Measurements from ENCODE around the gene CDV3.
A peak's percentile ranks its signal among the peaks of the same experiment; 100 is the strongest.
"Not testable (repeated sequence)": the region's sequence is repeated elsewhere in the genome, so short reads cannot be mapped to it uniquely, and the experiment has no call there.

The CDV3 gene

GRCh38 chr3:133537131-133537530, 36.4 kb upstream of the CDV3 start:
- H3K14ac ChIP-seq (ENCODE audit: low read length); H3K18ac ChIP-seq (ENCODE audit: low read length); H3K79me1 ChIP-seq (ENCODE audit: low read length); H3K9me3 ChIP-seq (ENCODE audit: insufficient read depth, low read depth, low read length); H3K27me3 ChIP-seq (ENCODE audit: insufficient read depth, low read length); H3K23ac ChIP-seq (ENCODE audit: low read length); H2AK5ac ChIP-seq (ENCODE audit: low read length); H3K27ac ChIP-seq (ENCODE audit: low read depth, low read length); H3K36me3 ChIP-seq (ENCODE audit: control insufficient read depth in 1 of 2, insufficient read depth in 2 of 2, low read length in 2 of 2); H3K4me1 ChIP-seq (ENCODE audit: control insufficient read depth in 1 of 2, insufficient read depth in 2 of 2, low read length in 2 of 2); H3K4me2 ChIP-seq (ENCODE audit: low read length); H3K79me2 ChIP-seq (ENCODE audit: control insufficient read depth, insufficient read depth, low read length, poor library complexity); H2BK5ac ChIP-seq (ENCODE audit: low read depth, low read length, poor library complexity); H4K8ac ChIP-seq (ENCODE audit: low read depth, low read length); DNase-seq; H2BK120ac ChIP-seq (ENCODE audit: insufficient read depth, low read length, poor library complexity); H3K4me3 ChIP-seq (ENCODE audit: low read depth, low read length); H4K12ac ChIP-seq (ENCODE audit: low read depth, low read length); H3K9ac ChIP-seq (ENCODE audit: low read length); H4K91ac ChIP-seq (ENCODE audit: low read depth, low read length); H3K4ac ChIP-seq (ENCODE audit: low read depth, low read length); H2BK12ac ChIP-seq (ENCODE audit: low read length); H2AFZ ChIP-seq (ENCODE audit: insufficient read depth, low read length, poor library complexity): not testable (repeated sequence)
- WGBS (ENCODE audit: extremely low coverage, insufficient coverage, insufficient read length) = no CpG with 5 or more reads among the region's 11 CpGs

DNA sequence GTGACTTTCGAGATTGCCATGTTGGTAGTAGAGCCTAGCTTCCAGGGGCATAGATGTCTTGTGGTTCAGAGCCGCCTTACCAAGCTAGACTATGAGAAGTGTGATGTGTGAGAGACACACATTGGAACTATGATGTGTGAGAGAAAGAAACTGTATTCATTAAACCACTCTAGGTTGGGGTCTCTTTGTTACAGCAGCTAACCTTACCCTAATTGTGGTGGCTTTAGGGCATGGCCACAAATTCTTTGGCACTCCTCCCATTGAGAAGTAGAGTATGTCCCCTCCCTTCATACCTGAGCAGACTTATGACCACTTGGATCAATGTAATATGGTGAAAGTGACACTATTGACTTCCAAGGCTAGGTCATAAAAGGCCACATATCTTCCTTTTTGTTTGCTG, 35.3 kb upstream of the CDV3 start:
- no peaks in the 10 kb centered on the region for H3K27me3 ChIP-seq (ENCODE audit: insufficient read depth, low read length)
- H3K4me3 ChIP-seq (ENCODE audit: low read depth, low read length) = no peak overlapping the region
- H2BK120ac ChIP-seq (ENCODE audit: insufficient read depth, low read length, poor library complexity) = no peak overlapping the region
- H2BK12ac ChIP-seq (ENCODE audit: low read length) = no peak overlapping the region
- no peak overlapping the region for H4K12ac ChIP-seq (ENCODE audit: low read depth, low read length)
- H4K91ac ChIP-seq (ENCODE audit: low read depth, low read length) = no peak overlapping the region
- H3K14ac ChIP-seq (ENCODE audit: low read length) = no peak overlapping the region
- no peak overlapping the region for H3K27ac ChIP-seq (ENCODE audit: low read depth, low read length)
- no peak overlapping the region for H2AK5ac ChIP-seq (ENCODE audit: low read length)
- DNase-seq = no peak
- H3K23ac ChIP-seq (ENCODE audit: low read length) = no peak overlapping the region
- no peak overlapping the region for H3K4ac ChIP-seq (ENCODE audit: low read depth, low read length)
- H3K79me1 ChIP-seq (ENCODE audit: low read length) = no peaks in the 10 kb centered on the region
- H3K4me2 ChIP-seq (ENCODE audit: low read length) = no peak overlapping the region
- H2BK5ac ChIP-seq (ENCODE audit: low read depth, low read length, poor library complexity) = no peak overlapping the region
- no CpG with 5 or more reads among the region's 2 CpGs for WGBS (ENCODE audit: extremely low coverage, insufficient coverage, insufficient read length)
- no peak overlapping the region for H4K8ac ChIP-seq (ENCODE audit: low read depth, low read length)
- no peaks in the 10 kb centered on the region for H3K9me3 ChIP-seq (ENCODE audit: insufficient read depth, low read depth, low read length)
- H2AFZ ChIP-seq (ENCODE audit: insufficient read depth, low read length, poor library complexity) = no peak overlapping the region
- H3K4me1 ChIP-seq (ENCODE audit: control insufficient read depth in 1 of 2, insufficient read depth in 2 of 2, low read length in 2 of 2) = peaks cover 0 to 2% of the 10 kb centered on the region in 2 experiments
- no peaks in the 10 kb centered on the region for H3K36me3 ChIP-seq (ENCODE audit: control insufficient read depth in 1 of 2, insufficient read depth in 2 of 2, low read length in 2 of 2)
- H3K79me2 ChIP-seq (ENCODE audit: control insufficient read depth, insufficient read depth, low read length, poor library complexity) = no peaks in the 10 kb centered on the region
- H3K18ac ChIP-seq (ENCODE audit: low read length) = no peak overlapping the region
- H3K9ac ChIP-seq (ENCODE audit: low read length) = no peak overlapping the region

GRCh38 chr3:133540896-133541674, 32.4 kb upstream of the CDV3 start:
- Histone ChIP-seq H4K91ac (ENCODE audit: low read depth, low read length) (no peak overlapping the region), H4K8ac (ENCODE audit: low read depth, low read length) (no peak overlapping the region), H3K4me3 (ENCODE audit: low read depth, low read length) (no peak overlapping the region), H3K18ac (ENCODE audit: low read length) (no peak overlapping the region), H3K9ac (ENCODE audit: low read length) (no peak overlapping the region), H3K36me3 (ENCODE audit: control insufficient read depth in 1 of 2, insufficient read depth in 2 of 2, low read length in 2 of 2) (no peaks in the 10 kb centered on the region), H3K23ac (ENCODE audit: low read length) (no peak overlapping the region), H2BK120ac (ENCODE audit: insufficient read depth, low read length, poor library complexity) (no peak overlapping the region), H2AK5ac (ENCODE audit: low read length) (no peak overlapping the region), H3K79me1 (ENCODE audit: low read length) (no peaks in the 10 kb centered on the region), H3K9me3 (ENCODE audit: insufficient read depth, low read depth, low read length) (no peaks in the 10 kb centered on the region), H3K4me1 (ENCODE audit: control insufficient read depth in 1 of 2, insufficient read depth in 2 of 2, low read length in 2 of 2) (no peaks in the 10 kb centered on the region), H2BK12ac (ENCODE audit: low read length) (no peak overlapping the region), H4K12ac (ENCODE audit: low read depth, low read length) (no peak overlapping the region), H3K14ac (ENCODE audit: low read length) (no peak overlapping the region), H3K4me2 (ENCODE audit: low read length) (no peak overlapping the region), H3K4ac (ENCODE audit: low read depth, low read length) (no peak overlapping the region), H2AFZ (ENCODE audit: insufficient read depth, low read length, poor library complexity) (no peak overlapping the region), H2BK5ac (ENCODE audit: low read depth, low read length, poor library complexity) (no peak overlapping the region), H3K27ac (ENCODE audit: low read depth, low read length) (no peak overlapping the region), H3K27me3 (ENCODE audit: insufficient read depth, low read length) (no peaks in the 10 kb centered on the region), H3K79me2 (ENCODE audit: control insufficient read depth, insufficient read depth, low read length, poor library complexity) (no peaks in the 10 kb centered on the region)
- peak in 1 of 2 donors; percentile 16 for DNase-seq
- WGBS (ENCODE audit: extremely low coverage, insufficient coverage, insufficient read length) = no CpG with 5 or more reads among the region's 2 CpGs

- Histone ChIP-seq H2BK12ac (ENCODE audit: low read length) (no peak overlapping the region), H2BK5ac (ENCODE audit: low read depth, low read length, poor library complexity) (no peak overlapping the region), H2AK5ac (ENCODE audit: low read length) (no peak overlapping the region), H3K9ac (ENCODE audit: low read length) (no peak overlapping the region), H3K4me3 (ENCODE audit: low read depth, low read length) (no peak overlapping the region), H3K27me3 (ENCODE audit: insufficient read depth, low read length) (no peaks in the 10 kb centered on the region), H4K91ac (ENCODE audit: low read depth, low read length) (no peak overlapping the region), H3K36me3 (ENCODE audit: control insufficient read depth in 1 of 2, insufficient read depth in 2 of 2, low read length in 2 of 2) (no peaks in the 10 kb centered on the region), H4K12ac (ENCODE audit: low read depth, low read length) (no peak overlapping the region), H3K4me2 (ENCODE audit: low read length) (no peak overlapping the region), H3K23ac (ENCODE audit: low read length) (no peak overlapping the region), H3K9me3 (ENCODE audit: insufficient read depth, low read depth, low read length) (no peaks in the 10 kb centered on the region), H3K18ac (ENCODE audit: low read length) (no peak overlapping the region), H3K79me2 (ENCODE audit: control insufficient read depth, insufficient read depth, low read length, poor library complexity) (no peaks in the 10 kb centered on the region), H3K79me1 (ENCODE audit: low read length) (peaks cover 6% of the 10 kb centered on the region), H2AFZ (ENCODE audit: insufficient read depth, low read length, poor library complexity) (no peak overlapping the region), H4K8ac (ENCODE audit: low read depth, low read length) (no peak overlapping the region), H3K4me1 (ENCODE audit: control insufficient read depth in 1 of 2, insufficient read depth in 2 of 2, low read length in 2 of 2) (peaks cover 0 to 9% of the 10 kb centered on the region in 2 experiments), H2BK120ac (ENCODE audit: insufficient read depth, low read length, poor library complexity) (no peak overlapping the region), H3K14ac (ENCODE audit: low read length) (no peak overlapping the region), H3K27ac (ENCODE audit: low read depth, low read length) (no peak overlapping the region), H3K4ac (ENCODE audit: low read depth, low read length) (no peak overlapping the region)
- DNase-seq = no peak
- no CpG with 5 or more reads among the region's 7 CpGs for WGBS (ENCODE audit: extremely low coverage, insufficient coverage, insufficient read length)
These were observed 30.6 kb upstream of the CDV3 start for GRCh38 chr3:133542871-133543270.
